ENCODE data around the gene CSPG4. TPM values are rescaled to one million over a fixed set of nuclear protein-coding genes. Genes with fewer than 3 reads are reported as not detected.
A peak's percentile ranks its signal among the peaks of the same experiment; 100 is the strongest.
"Not testable (repeated sequence)": the region's sequence is repeated elsewhere in the genome, so short reads cannot be mapped to it uniquely, and the experiment has no call there.

CSPG4 gene
- total and polyA plus RNA-seq, 9 of the 15 experiments (the other 6 are each of a cell fraction or from before 2014, with no cell fraction given), result under 0.01 to 0.07 (median 0.04) TPM; not detected in 5

GRCh38 chr15:75734861-75735760, 22.5 kb upstream of the CSPG4 start:
- CTCF ChIA-PET (ENCODE audit: low intra/inter-chr PET ratio); H3K27ac ChIP-seq (ENCODE audit: extremely low read depth, low read depth, low read length); H4K20me1 ChIP-seq (replicated peaks; ENCODE audit: control insufficient read depth, insufficient read depth, low read length); ATAC-seq; FAIRE-seq; H2AFZ ChIP-seq (ENCODE audit: low read depth, low read length); H3K9me1 ChIP-seq (ENCODE audit: control insufficient read depth, insufficient read depth, low read length); H3K9ac ChIP-seq (ENCODE audit: insufficient read depth in 1 of 2, low read depth in 2 of 2, low read length in 2 of 2); DNase-seq (ENCODE audit: extremely low read depth in 1 of 4, low spot score in 3 of 4); H3K4me2 ChIP-seq (ENCODE audit: insufficient read depth, low read length); H3K79me2 ChIP-seq (ENCODE audit: control insufficient read depth, insufficient read depth, low read length); H3K4me3 ChIP-seq; H3K27me3 ChIP-seq (ENCODE audit: control insufficient read depth in 2 of 2, insufficient read depth in 2 of 2, low read length in 2 of 2); BruUV-seq (replicated peaks); H3K9me3 ChIP-seq (replicated peaks; ENCODE audit: control insufficient read depth, insufficient read depth, low read depth, low read length); H3K36me3 ChIP-seq (ENCODE audit: control insufficient read depth, insufficient read depth, low read length); POLR2A ChIA-PET; intact Hi-C loops (cut with micrococcal nuclease); TF ChIP-seq TOE1 (CRISPR knock-in tag; IDR thresholded peaks at IDR 0.05; ENCODE audit: borderline replicate concordance, low read depth): not testable (repeated sequence)
- whole genome bisulfite sequencing (ENCODE audit: insufficient coverage, low coverage, missing lambda C conversion rate), result 71% methylated on average over 26 of the region's 27 CpGs
- in situ Hi-C loops (cut with MboI), result loop anchor here (5.0 kb wide), 2 partner anchors 48 to 57 kb away; no protein-coding TSS in a partner anchor
- TF ChIP-seq TOE1 (IDR thresholded peaks at IDR 0.05; ENCODE audit: borderline replicate concordance) (peak; percentile 72; the same call in 1 of the 2 replicates), RAD51 (IDR thresholded peaks at IDR 0.05; ENCODE audit: borderline replicate concordance, low read depth) (peak; percentile 86), USF2 (CRISPR knock-in tag; IDR thresholded peaks at IDR 0.05) (peak; percentile 16; the same call in 1 of the 2 replicates), CBFA2T2 (conservative IDR thresholded peaks at IDR 0.05) (peak; percentile 36; the same call in 1 of the 2 replicates), USF1 (CRISPR knock-in tag; IDR thresholded peaks at IDR 0.05) (peak; percentile 43; the same call in 1 of the 2 replicates)
- TF ChIP-seq, protein P1, sequence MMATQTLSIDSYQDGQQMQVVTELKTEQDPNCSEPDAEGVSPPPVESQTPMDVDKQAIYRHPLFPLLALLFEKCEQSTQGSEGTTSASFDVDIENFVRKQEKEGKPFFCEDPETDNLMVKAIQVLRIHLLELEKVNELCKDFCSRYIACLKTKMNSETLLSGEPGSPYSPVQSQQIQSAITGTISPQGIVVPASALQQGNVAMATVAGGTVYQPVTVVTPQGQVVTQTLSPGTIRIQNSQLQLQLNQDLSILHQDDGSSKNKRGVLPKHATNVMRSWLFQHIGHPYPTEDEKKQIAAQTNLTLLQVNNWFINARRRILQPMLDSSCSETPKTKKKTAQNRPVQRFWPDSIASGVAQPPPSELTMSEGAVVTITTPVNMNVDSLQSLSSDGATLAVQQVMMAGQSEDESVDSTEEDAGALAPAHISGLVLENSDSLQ (IDR thresholded peaks at IDR 0.05), result peak; percentile 65
- TF ChIP-seq, protein P2, sequence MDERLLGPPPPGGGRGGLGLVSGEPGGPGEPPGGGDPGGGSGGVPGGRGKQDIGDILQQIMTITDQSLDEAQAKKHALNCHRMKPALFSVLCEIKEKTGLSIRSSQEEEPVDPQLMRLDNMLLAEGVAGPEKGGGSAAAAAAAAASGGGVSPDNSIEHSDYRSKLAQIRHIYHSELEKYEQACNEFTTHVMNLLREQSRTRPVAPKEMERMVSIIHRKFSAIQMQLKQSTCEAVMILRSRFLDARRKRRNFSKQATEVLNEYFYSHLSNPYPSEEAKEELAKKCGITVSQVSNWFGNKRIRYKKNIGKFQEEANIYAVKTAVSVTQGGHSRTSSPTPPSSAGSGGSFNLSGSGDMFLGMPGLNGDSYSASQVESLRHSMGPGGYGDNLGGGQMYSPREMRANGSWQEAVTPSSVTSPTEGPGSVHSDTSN (CRISPR knock-in tag; IDR thresholded peaks at IDR 0.05; ENCODE audit: low read depth), result not testable (repeated sequence)
- TF ChIP-seq, protein P2 (tag; conservative IDR thresholded peaks at IDR 0.05; ENCODE audit: low read depth), result peak; percentile 34; the same call in 1 of the 2 replicates
- TF ChIP-seq, protein P3, sequence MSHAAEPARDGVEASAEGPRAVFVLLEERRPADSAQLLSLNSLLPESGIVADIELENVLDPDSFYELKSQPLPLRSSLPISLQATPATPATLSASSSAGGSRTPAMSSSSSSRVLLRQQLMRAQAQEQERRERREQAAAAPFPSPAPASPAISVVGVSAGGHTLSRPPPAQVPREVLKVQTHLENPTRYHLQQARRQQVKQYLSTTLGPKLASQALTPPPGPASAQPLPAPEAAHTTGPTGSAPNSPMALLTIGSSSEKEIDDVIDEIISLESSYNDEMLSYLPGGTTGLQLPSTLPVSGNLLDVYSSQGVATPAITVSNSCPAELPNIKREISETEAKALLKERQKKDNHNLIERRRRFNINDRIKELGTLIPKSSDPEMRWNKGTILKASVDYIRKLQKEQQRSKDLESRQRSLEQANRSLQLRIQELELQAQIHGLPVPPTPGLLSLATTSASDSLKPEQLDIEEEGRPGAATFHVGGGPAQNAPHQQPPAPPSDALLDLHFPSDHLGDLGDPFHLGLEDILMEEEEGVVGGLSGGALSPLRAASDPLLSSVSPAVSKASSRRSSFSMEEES (CRISPR knock-in tag; IDR thresholded peaks at IDR 0.05), result peak; percentile 62
- H3K4me1 ChIP-seq (replicated peaks in 1 of 2; ENCODE audit: control insufficient read depth in 2 of 2, insufficient read depth in 2 of 2, low read length in 2 of 2), result peaks cover 7 to 43% of the 10 kb centered on the region in 2 experiments
